ENCODE data around the gene CFAP210.
"Not testable (repeated sequence)": the region's sequence is repeated elsewhere in the genome, so short reads cannot be mapped to it uniquely, and the experiment has no call there.

The CFAP210 gene

GRCh38 chr2:169670937-169671336 is 23.3 kb downstream of the CFAP210 start:
- no peak for DNase-seq

- DNase-seq, result no peak
Measured at GRCh38 chr2:169670215-169670651, 24.0 kb downstream of the CFAP210 start.

GRCh38 chr2:169667583-169667982 is 26.6 kb downstream of the CFAP210 start:
- no peak for DNase-seq

GRCh38 chr2:169664978-169665930 is 29.0 kb downstream of the CFAP210 start:
- DNase-seq, result no peak

- no peak for DNase-seq
Measured at GRCh38 chr2:169664600-169664977, 29.6 kb downstream of the CFAP210 start.

GRCh38 chr2:169663247-169663646 is 31.0 kb downstream of the CFAP210 start:
- DNase-seq, result no peak

- no peak for DNase-seq
Measured at GRCh38 chr2:169662744-169663143, 31.5 kb downstream of the CFAP210 start.

- no peak for DNase-seq
Measured at GRCh38 chr2:169661265-169661664, 32.9 kb downstream of the CFAP210 start.

GRCh38 chr2:169659320-169659719 is 34.9 kb downstream of the CFAP210 start:
- DNase-seq, result no peak

GRCh38 chr2:169658877-169659276 is 35.3 kb downstream of the CFAP210 start:
- no peak for DNase-seq

- no peak for DNase-seq
Measured at GRCh38 chr2:169656164-169656563, 38.0 kb downstream of the CFAP210 start.

- no peak for DNase-seq
Measured at GRCh38 chr2:169653636-169654035, 40.6 kb downstream of the CFAP210 start.

- no peak for DNase-seq
Measured at GRCh38 chr2:169649278-169649677, 44.9 kb downstream of the CFAP210 start.

GRCh38 chr2:169647496-169647895 is 46.7 kb downstream of the CFAP210 start:
- no peak for DNase-seq

- no peak for DNase-seq
Measured at GRCh38 chr2:169644173-169644572, 50.0 kb downstream of the CFAP210 start.

- no peak for DNase-seq
Measured at GRCh38 chr2:169641464-169641863, 52.7 kb downstream of the CFAP210 start.

- no peak for DNase-seq
Measured at GRCh38 chr2:169640104-169640503, 54.1 kb downstream of the CFAP210 start.

GRCh38 chr2:169637620-169638019 is 56.6 kb downstream of the CFAP210 start:
- DNase-seq, result no peak

- no peak for DNase-seq
Measured at GRCh38 chr2:169636440-169637097, 57.6 kb downstream of the CFAP210 start.

- DNase-seq, result no peak
Measured at GRCh38 chr2:169625781-169626180, 68.4 kb downstream of the CFAP210 start.

- DNase-seq, result no peak
Measured at GRCh38 chr2:169623235-169623634, 71.0 kb downstream of the CFAP210 start.

- DNase-seq, result no peak
Measured at GRCh38 chr2:169620509-169620908, 73.7 kb downstream of the CFAP210 start.

GRCh38 chr2:169619946-169620345 is 74.3 kb downstream of the CFAP210 start:
- no peak for DNase-seq

- DNase-seq, result not testable (repeated sequence)
Measured at GRCh38 chr2:169615982-169616381, 78.2 kb downstream of the CFAP210 start.

Data from NCI-H2171 treated with DMSO at 0.1 percent for 48 hours (cell line).